ENCODE measurements around the gene SLC7A7. TPM values are rescaled to one million over a fixed set of nuclear protein-coding genes. Genes with fewer than 3 reads are reported as not detected.

SLC7A7 gene
- total and polyA plus RNA-seq, 2 of the 13 experiments (the other 11 are each of a cell fraction or from before 2014, with no cell fraction given): 0.13 to 0.63 TPM

GRCh38 chr14:22796087-22796707, 19.0 kb downstream of the SLC7A7 start (continued):
- TF ChIP-seq, protein P1, sequence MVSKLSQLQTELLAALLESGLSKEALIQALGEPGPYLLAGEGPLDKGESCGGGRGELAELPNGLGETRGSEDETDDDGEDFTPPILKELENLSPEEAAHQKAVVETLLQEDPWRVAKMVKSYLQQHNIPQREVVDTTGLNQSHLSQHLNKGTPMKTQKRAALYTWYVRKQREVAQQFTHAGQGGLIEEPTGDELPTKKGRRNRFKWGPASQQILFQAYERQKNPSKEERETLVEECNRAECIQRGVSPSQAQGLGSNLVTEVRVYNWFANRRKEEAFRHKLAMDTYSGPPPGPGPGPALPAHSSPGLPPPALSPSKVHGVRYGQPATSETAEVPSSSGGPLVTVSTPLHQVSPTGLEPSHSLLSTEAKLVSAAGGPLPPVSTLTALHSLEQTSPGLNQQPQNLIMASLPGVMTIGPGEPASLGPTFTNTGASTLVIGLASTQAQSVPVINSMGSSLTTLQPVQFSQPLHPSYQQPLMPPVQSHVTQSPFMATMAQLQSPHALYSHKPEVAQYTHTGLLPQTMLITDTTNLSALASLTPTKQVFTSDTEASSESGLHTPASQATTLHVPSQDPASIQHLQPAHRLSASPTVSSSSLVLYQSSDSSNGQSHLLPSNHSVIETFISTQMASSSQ (IDR thresholded peaks at IDR 0.05; ENCODE audit: low read depth): no peak
- TF ChIP-seq, protein P1 (CRISPR knock-in tag; IDR thresholded peaks at IDR 0.05; ENCODE audit: borderline replicate concordance): no peak
- TF ChIP-seq ZNF546 (CRISPR knock-in tag; conservative IDR thresholded peaks at IDR 0.05): no peak
- TF ChIP-seq RARA (CRISPR knock-in tag; IDR thresholded peaks at IDR 0.05): peak; percentile 7; the same call in 1 of the 2 replicates
- no peak for TF ChIP-seq ZNF703 (CRISPR knock-in tag; IDR thresholded peaks at IDR 0.05; ENCODE audit: borderline replicate concordance)
- no peak for TF ChIP-seq PITX1 (CRISPR knock-in tag; IDR thresholded peaks at IDR 0.05)
- no peak for TF ChIP-seq AHDC1 (CRISPR knock-in tag; IDR thresholded peaks at IDR 0.05; ENCODE audit: borderline replicate concordance)
- no peak for TF ChIP-seq UBTF (CRISPR knock-in tag; IDR thresholded peaks at IDR 0.05)
- TF ChIP-seq, protein P2, sequence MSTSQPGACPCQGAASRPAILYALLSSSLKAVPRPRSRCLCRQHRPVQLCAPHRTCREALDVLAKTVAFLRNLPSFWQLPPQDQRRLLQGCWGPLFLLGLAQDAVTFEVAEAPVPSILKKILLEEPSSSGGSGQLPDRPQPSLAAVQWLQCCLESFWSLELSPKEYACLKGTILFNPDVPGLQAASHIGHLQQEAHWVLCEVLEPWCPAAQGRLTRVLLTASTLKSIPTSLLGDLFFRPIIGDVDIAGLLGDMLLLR (CRISPR knock-in tag; IDR thresholded peaks at IDR 0.05): no peak
- TF ChIP-seq ARNTL (CRISPR knock-in tag; IDR thresholded peaks at IDR 0.05): no peak
- no peak for TF ChIP-seq ZNF468 (CRISPR knock-in tag; IDR thresholded peaks at IDR 0.05)
- no peak for TF ChIP-seq ZNF761 (CRISPR knock-in tag; conservative IDR thresholded peaks at IDR 0.05)
- no peak for TF ChIP-seq GFI1 (CRISPR knock-in tag; IDR thresholded peaks at IDR 0.05; ENCODE audit: borderline replicate concordance)
- TF ChIP-seq GATAD1 (CRISPR knock-in tag; IDR thresholded peaks at IDR 0.05): no peak
- peak; percentile 45; the same call in 1 of the 2 replicates for TF ChIP-seq KDM6A (CRISPR knock-in tag; IDR thresholded peaks at IDR 0.05; ENCODE audit: low read depth)

Measured in HepG2 (cell line).